Measurements from ENCODE around the gene IHH. TPM values are rescaled to one million over a fixed set of nuclear protein-coding genes. Genes with fewer than 3 reads are reported as not detected.

The IHH gene
- total RNA-seq, 6 experiments from 2014 or later, result 0.42 to 3.9 (median 1.1) TPM

GRCh38 chr2:219081096-219081495 lies 20.4 kb upstream of the IHH start:
- Histone ChIP-seq H3K27ac (no peak overlapping the region), H3K4me3 (no peak overlapping the region)

GRCh38 chr2:219079417-219079816 lies 18.7 kb upstream of the IHH start:
- WGBS (ENCODE audit: insufficient coverage, low coverage, low lambda C conversion rate, missing lambda C conversion rate), result 80% methylated on average over 2 of the region's 2 CpGs
- Histone ChIP-seq H3K9me3 (no peaks in the 10 kb centered on the region), H3K4me1 (peaks cover 0 to 21% (median 0%) of the 10 kb centered on the region in 4 donors), H3K27ac (peak overlapping the region in 1 of 3 donors; percentile 13), H3K36me3 (peaks cover 0 to 26% (median 0%) of the 10 kb centered on the region in 4 donors), H3K4me3 (no peak overlapping the region), H3K27me3 (no peaks in the 10 kb centered on the region)
- ATAC-seq (peak; percentile 49 to 88 (median 72)), DNase-seq (peak in 2 of 3 donors; percentile 22 to 59)
- TF ChIP-seq, protein P1, sequence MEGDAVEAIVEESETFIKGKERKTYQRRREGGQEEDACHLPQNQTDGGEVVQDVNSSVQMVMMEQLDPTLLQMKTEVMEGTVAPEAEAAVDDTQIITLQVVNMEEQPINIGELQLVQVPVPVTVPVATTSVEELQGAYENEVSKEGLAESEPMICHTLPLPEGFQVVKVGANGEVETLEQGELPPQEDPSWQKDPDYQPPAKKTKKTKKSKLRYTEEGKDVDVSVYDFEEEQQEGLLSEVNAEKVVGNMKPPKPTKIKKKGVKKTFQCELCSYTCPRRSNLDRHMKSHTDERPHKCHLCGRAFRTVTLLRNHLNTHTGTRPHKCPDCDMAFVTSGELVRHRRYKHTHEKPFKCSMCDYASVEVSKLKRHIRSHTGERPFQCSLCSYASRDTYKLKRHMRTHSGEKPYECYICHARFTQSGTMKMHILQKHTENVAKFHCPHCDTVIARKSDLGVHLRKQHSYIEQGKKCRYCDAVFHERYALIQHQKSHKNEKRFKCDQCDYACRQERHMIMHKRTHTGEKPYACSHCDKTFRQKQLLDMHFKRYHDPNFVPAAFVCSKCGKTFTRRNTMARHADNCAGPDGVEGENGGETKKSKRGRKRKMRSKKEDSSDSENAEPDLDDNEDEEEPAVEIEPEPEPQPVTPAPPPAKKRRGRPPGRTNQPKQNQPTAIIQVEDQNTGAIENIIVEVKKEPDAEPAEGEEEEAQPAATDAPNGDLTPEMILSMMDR (IDR thresholded peaks at IDR 0.05), result no peak
- no peak for TF ChIP-seq POLR2A (IDR thresholded peaks at IDR 0.05)
- intact Hi-C loops (cut with DNase I), result no loop called here

More at GRCh38 chr2:219081096-219081495, 20.4 kb upstream of the IHH start:
- DNase-seq (no peak), ATAC-seq (peak in 2 of 4 donors; percentile 9 to 33)
- intact Hi-C loops (cut with DNase I), result no loop called here
- H3K36me3 ChIP-seq, result peaks cover 0 to 14% (median 0%) of the 10 kb centered on the region in 4 donors
- WGBS (ENCODE audit: insufficient coverage, low coverage, low lambda C conversion rate, missing lambda C conversion rate), result 51% methylated on average over 7 of the region's 7 CpGs
- no peaks in the 10 kb centered on the region for H3K9me3 ChIP-seq
- TF ChIP-seq, protein P1 (IDR thresholded peaks at IDR 0.05), result no peak
- no peak for TF ChIP-seq POLR2A (IDR thresholded peaks at IDR 0.05)
- no peaks in the 10 kb centered on the region for H3K27me3 ChIP-seq
- H3K4me1 ChIP-seq, result peaks cover 0 to 25% (median 0%) of the 10 kb centered on the region in 4 donors

DNA sequence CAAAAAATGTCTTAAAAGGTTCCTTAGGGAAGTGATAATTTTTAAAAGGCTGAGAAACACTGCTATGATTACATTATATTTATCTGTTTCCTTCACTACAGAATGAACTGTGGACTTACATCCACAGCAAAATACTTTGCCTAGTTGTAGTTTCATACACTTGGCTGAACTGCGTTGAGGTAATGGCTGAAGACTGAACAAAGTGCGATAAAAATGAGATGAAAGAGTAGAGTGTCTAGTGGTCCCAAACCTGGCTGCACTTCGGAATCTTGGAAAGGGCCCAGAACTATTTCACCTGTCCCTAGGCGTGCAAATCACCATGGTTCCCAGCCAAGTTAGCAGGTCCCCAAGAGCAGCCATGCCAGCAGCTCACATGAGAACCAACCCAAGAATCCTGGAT lies 18.2 kb upstream of the IHH start:
- no peak for TF ChIP-seq POLR2A (IDR thresholded peaks at IDR 0.05)
- TF ChIP-seq, protein P1 (IDR thresholded peaks at IDR 0.05), result no peak
- intact Hi-C loops (cut with DNase I), result no loop called here
- H3K36me3 ChIP-seq, result peaks cover 0 to 26% (median 0%) of the 10 kb centered on the region in 4 donors
- no peaks in the 10 kb centered on the region for H3K9me3 ChIP-seq
- peaks cover 0 to 21% (median 0%) of the 10 kb centered on the region in 4 donors for H3K4me1 ChIP-seq
- DNase-seq (no peak), ATAC-seq (no peak)
- WGBS (ENCODE audit: insufficient coverage, low coverage, low lambda C conversion rate, missing lambda C conversion rate), result 87% methylated on average over 3 of the region's 4 CpGs
- H3K27me3 ChIP-seq, result no peaks in the 10 kb centered on the region
- peak overlapping the region in 1 of 3 donors; percentile 13 for H3K27ac ChIP-seq
- H3K4me3 ChIP-seq, result no peak overlapping the region

DNA sequence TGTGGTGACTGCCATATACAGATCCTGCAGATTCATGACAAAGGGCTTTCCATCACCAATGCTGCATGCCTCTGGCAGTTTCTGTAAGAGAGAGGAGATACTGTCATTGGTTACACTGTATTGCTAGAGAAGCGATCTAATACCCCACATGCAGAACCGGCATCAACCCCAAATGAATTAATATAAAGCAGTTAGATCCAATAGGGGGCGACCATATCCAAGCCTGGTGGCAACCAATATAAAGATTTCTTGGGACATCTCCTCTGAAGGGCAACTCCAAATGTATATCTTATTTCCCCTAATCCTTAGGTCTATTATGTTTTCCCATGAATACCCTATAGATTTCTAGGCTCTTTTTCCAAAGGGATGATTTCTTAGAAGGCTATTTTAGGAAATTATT lies 17.4 kb upstream of the IHH start:
- WGBS (ENCODE audit: insufficient coverage, low coverage, low lambda C conversion rate, missing lambda C conversion rate), result 75% methylated on average over 2 of the region's 3 CpGs
- Histone ChIP-seq H3K4me3 (no peak overlapping the region), H3K9me3 (no peaks in the 10 kb centered on the region), H3K27me3 (no peaks in the 10 kb centered on the region), H3K36me3 (peaks cover 0 to 26% (median 0%) of the 10 kb centered on the region in 4 donors), H3K4me1 (peaks cover 0 to 21% (median 0%) of the 10 kb centered on the region in 4 donors), H3K27ac (no peak overlapping the region)
- intact Hi-C loops (cut with DNase I), result no loop called here
- DNase-seq (no peak), ATAC-seq (no peak)
- TF ChIP-seq POLR2A (IDR thresholded peaks at IDR 0.05), result no peak
- TF ChIP-seq, protein P1 (IDR thresholded peaks at IDR 0.05), result peak in 3 of 4 donors; percentile 8 to 20 (median 13)

Measured in right lobe of liver (tissue), 6 donors.